ENCODE results near the gene STK39.

Gene STK39

GRCh38 chr2:168234407-168235085, 12.8 kb downstream of the STK39 start:
- no peak for DNase-seq (ENCODE audit: low read depth in 1 of 2, low spot score in 1 of 2)
- TF ChIP-seq CTCF (IDR thresholded peaks at IDR 0.05; ENCODE audit: insufficient read depth, low read length): no peak
- TF ChIP-seq SPI1 (IDR thresholded peaks at IDR 0.05; ENCODE audit: borderline replicate concordance, low read depth): no peak
- no peak for TF ChIP-seq GABPA (IDR thresholded peaks at IDR 0.05; ENCODE audit: low read depth)
- TF ChIP-seq REST (IDR thresholded peaks at IDR 0.05; ENCODE audit: insufficient replicate concordance, low read depth): no peak
- no peak for TF ChIP-seq POLR2AphosphoS5 (IDR thresholded peaks at IDR 0.05; ENCODE audit: low read depth)

DNA sequence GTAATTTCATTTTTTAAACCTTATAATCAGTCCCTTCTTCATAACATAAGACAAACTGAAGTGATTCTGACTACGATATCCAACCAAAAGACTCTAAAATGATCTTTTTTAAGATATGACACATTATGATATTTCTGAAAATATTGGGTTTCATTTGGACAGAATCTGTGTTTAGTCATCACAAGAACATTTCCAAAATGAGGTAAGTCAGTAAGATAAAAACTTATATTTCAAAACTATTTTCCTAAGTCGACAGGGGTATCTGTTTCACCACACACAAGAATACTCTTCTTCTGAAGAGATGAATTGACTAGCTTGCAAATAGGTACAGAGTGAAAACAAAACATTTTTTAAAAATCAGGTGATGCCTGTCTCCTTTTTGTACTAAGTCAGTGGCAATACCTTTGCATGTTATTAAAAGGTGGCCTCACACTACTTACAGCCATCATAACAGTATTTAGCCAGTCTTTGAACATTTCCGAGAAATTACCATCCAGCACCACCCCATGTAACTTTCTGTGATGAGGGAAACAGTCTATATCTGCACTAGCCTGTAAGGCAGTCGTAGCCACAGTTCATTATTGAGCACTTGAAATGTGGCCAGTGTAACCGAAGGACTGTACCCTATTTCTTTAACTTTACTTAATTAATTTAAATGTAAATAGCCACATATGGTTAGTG, 13.5 kb downstream of the STK39 start:
- TF ChIP-seq POLR2AphosphoS5 (IDR thresholded peaks at IDR 0.05; ENCODE audit: low read depth) (no peak), REST (IDR thresholded peaks at IDR 0.05; ENCODE audit: insufficient replicate concordance, low read depth) (no peak), SPI1 (IDR thresholded peaks at IDR 0.05; ENCODE audit: borderline replicate concordance, low read depth) (no peak), CTCF (IDR thresholded peaks at IDR 0.05; ENCODE audit: insufficient read depth, low read length) (no peak), GABPA (IDR thresholded peaks at IDR 0.05; ENCODE audit: low read depth) (no peak)
- no peak for DNase-seq (ENCODE audit: low read depth in 1 of 2, low spot score in 1 of 2)
- Histone ChIP-seq H3K4me3 (replicated peaks; ENCODE audit: insufficient read depth, low read length) (no peak overlapping the region), H3K27ac (replicated peaks) (no peak overlapping the region), H3K27me3 (ENCODE audit: insufficient read depth, poor library complexity, severe bottlenecking) (no peaks in the 10 kb centered on the region)

More at GRCh38 chr2:168234407-168235085, 12.8 kb downstream of the STK39 start:
- no peaks in the 10 kb centered on the region for H3K27me3 ChIP-seq (ENCODE audit: insufficient read depth, poor library complexity, severe bottlenecking)
- no peak overlapping the region for H3K27ac ChIP-seq (replicated peaks)
- no peak overlapping the region for H3K4me3 ChIP-seq (replicated peaks; ENCODE audit: insufficient read depth, low read length)

DNA sequence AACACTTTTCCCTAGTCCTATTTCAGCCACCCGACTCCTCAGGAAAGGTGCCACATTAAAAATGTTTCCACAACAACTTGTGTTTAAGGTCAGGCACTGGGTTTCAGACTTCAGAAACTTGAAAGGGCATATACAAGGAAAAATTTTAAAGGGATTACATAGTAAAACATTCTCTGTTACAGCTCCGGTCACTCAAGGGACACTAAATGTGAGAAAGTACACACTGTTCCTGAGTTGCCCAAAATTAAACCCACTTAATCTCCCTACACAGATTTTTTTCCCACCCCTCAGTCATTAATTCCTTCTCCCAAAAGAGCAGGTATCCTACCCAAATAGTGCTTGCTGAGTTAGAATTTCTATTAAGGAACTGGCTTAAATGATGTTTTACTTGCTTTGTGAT, 14.2 kb downstream of the STK39 start:
- Histone ChIP-seq H3K27me3 (ENCODE audit: insufficient read depth, poor library complexity, severe bottlenecking) (no peaks in the 10 kb centered on the region), H3K27ac (replicated peaks) (no peak overlapping the region), H3K4me3 (replicated peaks; ENCODE audit: insufficient read depth, low read length) (no peak overlapping the region)
- no peak for TF ChIP-seq POLR2AphosphoS5 (IDR thresholded peaks at IDR 0.05; ENCODE audit: low read depth)
- TF ChIP-seq SPI1 (IDR thresholded peaks at IDR 0.05; ENCODE audit: borderline replicate concordance, low read depth): no peak
- TF ChIP-seq REST (IDR thresholded peaks at IDR 0.05; ENCODE audit: insufficient replicate concordance, low read depth): no peak
- TF ChIP-seq GABPA (IDR thresholded peaks at IDR 0.05; ENCODE audit: low read depth): no peak
- no peak for TF ChIP-seq CTCF (IDR thresholded peaks at IDR 0.05; ENCODE audit: insufficient read depth, low read length)
- no peak for DNase-seq (ENCODE audit: low read depth in 1 of 2, low spot score in 1 of 2)

Measured in HL-60 (cell line).